GM12864 (cell line): ENCODE data around the gene CYB561D2.

Experiments
- DNase-seq: peaks from one replicate; pipeline ENCODE4 v3.0.0-alpha.2; 2011; ENCODE audit warnings: low read depth
- H3K4me3 ChIP-seq: 2 replicates; pipeline ENCODE4 v1.5.1; 2011; ENCODE audit warnings: mild to moderate bottlenecking, low read depth, low read length, control low read depth
- CTCF ChIP-seq: IDR thresholded peaks from 2 replicates; pipeline ENCODE4 v1.5.1; 2011; ENCODE audit warnings: low read depth, mild to moderate bottlenecking, moderate library complexity, low read length, control low read depth, inconsistent platforms; ENCODE audit errors: missing control alignments

Gene CYB561D2

GRCh38 chr3:50327943-50328691, 22.5 kb upstream of the CYB561D2 start, which contains the start of gene TUSC2:
TUSC2 (minus strand) TSS chr3:50328223; CDS start chr3:50328099, 124 bp downstream.
- no peak for TF ChIP-seq CTCF
- peak within 1 kb of the TSS; percentile 89 for H3K4me3 ChIP-seq
- peak; percentile 89 for DNase-seq

- no peak for DNase-seq
- TF ChIP-seq CTCF = no peak
- H3K4me3 ChIP-seq = no peak overlapping the region
Observed at GRCh38 chr3:50330330-50330729, 20.3 kb upstream of the CYB561D2 start.

- no peak for DNase-seq
- TF ChIP-seq CTCF = no peak
- H3K4me3 ChIP-seq = no peak overlapping the region
Observed at GRCh38 chr3:50331364-50331907, 19.2 kb upstream of the CYB561D2 start.

GRCh38 chr3:50333744-50334328, 16.8 kb upstream of the CYB561D2 start:
- DNase-seq = no peak
- TF ChIP-seq CTCF = no peak
- H3K4me3 ChIP-seq = no peak overlapping the region

- TF ChIP-seq CTCF = no peak
- H3K4me3 ChIP-seq = no peak overlapping the region
- no peak for DNase-seq
Observed at GRCh38 chr3:50334339-50335075, 16.2 kb upstream of the CYB561D2 start.

GRCh38 chr3:50336452-50337174, 14.0 kb upstream of the CYB561D2 start:
- no peak for DNase-seq
- no peak for TF ChIP-seq CTCF
- peak overlapping the region; percentile 91 for H3K4me3 ChIP-seq
